ENCODE measurements around the gene PRKCE.

- TF ChIP-seq POLR2A (IDR thresholded peaks at IDR 0.05) (no peak), POLR2AphosphoS5 (IDR thresholded peaks at IDR 0.05) (no peak), EP300 (IDR thresholded peaks at IDR 0.05) (no peak)
- TF ChIP-seq, protein P1, sequence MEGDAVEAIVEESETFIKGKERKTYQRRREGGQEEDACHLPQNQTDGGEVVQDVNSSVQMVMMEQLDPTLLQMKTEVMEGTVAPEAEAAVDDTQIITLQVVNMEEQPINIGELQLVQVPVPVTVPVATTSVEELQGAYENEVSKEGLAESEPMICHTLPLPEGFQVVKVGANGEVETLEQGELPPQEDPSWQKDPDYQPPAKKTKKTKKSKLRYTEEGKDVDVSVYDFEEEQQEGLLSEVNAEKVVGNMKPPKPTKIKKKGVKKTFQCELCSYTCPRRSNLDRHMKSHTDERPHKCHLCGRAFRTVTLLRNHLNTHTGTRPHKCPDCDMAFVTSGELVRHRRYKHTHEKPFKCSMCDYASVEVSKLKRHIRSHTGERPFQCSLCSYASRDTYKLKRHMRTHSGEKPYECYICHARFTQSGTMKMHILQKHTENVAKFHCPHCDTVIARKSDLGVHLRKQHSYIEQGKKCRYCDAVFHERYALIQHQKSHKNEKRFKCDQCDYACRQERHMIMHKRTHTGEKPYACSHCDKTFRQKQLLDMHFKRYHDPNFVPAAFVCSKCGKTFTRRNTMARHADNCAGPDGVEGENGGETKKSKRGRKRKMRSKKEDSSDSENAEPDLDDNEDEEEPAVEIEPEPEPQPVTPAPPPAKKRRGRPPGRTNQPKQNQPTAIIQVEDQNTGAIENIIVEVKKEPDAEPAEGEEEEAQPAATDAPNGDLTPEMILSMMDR (IDR thresholded peaks at IDR 0.05), result no peak
Measured at GRCh38 chr2:46091961-46092667, 440.6 kb downstream of the PRKCE start.
